ACC112 (cell line): ENCODE measurements around the gene ELP2.
A peak's percentile ranks its signal among the peaks of the same experiment; 100 is the strongest.

ENCODE experiments used
- H2AFZ ChIP-seq: fragments of 200-600 bp; sonication (generic); one replicate; pipeline ENCODE4 v1.6.0; 2017; ENCODE audit warnings: antibody characterized with exemption, low read length; ENCODE audit not compliant: unreplicated experiment
- H3K27ac ChIP-seq: fragments of 200-600 bp; sonication (generic); 2 replicates; pipeline ENCODE4 v1.5.1; 2014; ENCODE audit warnings: low read depth, mild to moderate bottlenecking, antibody characterized with exemption, low read length, moderate library complexity
- H3K27me3 ChIP-seq: fragments of 200-600 bp; sonication (generic); 2 replicates; pipeline ENCODE4 v1.6.1; 2014; ENCODE audit warnings: mild to moderate bottlenecking, antibody characterized with exemption, low read length, moderate library complexity, mixed read lengths; ENCODE audit not compliant: insufficient read depth
- H3K36me3 ChIP-seq: fragments of 200-600 bp; sonication (generic); 2 replicates; pipeline ENCODE4 v1.6.1; 2016; ENCODE audit warnings: mild to moderate bottlenecking, antibody characterized with exemption, low read length, moderate library complexity, mixed read lengths; ENCODE audit not compliant: insufficient read depth
- H3K4me1 ChIP-seq: fragments of 200-600 bp; sonication (generic); one replicate; pipeline ENCODE4 v1.6.1; 2016; ENCODE audit warnings: low read length, mixed read lengths; ENCODE audit not compliant: insufficient read depth, unreplicated experiment, control insufficient read depth
- H3K4me3 ChIP-seq: fragments of 200-600 bp; sonication (generic); 2 replicates; pipeline ENCODE4 v1.5.1; 2014; ENCODE audit warnings: mild to moderate bottlenecking, low read depth, low read length
- H3K79me2 ChIP-seq: fragments of 200-600 bp; sonication (generic); one replicate; pipeline ENCODE4 v1.6.0; 2016; ENCODE audit warnings: low read length; ENCODE audit not compliant: control insufficient read depth, unreplicated experiment, insufficient read depth

Gene ELP2

DNA sequence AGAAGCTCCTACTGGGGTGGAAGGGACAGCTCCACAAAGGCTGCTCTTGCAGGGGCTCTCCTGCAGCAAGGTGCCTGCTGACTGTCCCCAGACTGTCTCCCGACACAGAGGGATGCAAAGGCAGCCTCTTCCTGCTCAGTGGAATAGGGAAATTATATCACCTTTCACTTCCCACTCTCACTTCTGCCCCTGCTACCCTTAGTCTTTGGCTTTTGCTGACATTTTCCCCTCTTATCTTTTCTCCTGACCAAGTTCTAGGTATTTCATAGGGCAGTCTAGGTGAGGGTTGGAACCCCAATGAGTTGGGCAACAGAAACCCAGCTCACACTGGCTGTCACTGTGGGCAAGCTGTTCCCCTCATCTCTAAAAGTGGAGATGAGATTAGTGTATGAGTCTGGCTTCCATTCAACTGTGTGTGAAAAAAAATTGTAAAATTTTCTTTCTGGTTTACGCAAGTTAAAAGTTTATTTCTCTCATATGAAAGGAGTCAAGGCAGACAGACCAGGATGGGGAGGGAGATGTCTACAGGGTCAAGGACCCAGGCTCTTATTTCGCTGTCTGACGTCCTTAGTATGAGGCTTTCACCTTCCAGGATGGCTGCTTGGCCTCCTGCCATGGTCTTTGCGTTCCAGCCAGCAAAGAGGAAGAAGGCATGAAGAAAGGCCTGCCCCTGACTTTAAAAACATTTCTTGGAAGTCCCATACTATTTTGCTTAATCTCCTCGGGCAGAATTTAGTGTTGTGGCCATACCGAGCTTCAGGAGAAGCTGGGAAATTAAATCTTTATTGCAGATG is 50.1 kb downstream of the ELP2 start:
- Histone ChIP-seq H3K4me3 (no peak overlapping the region), H3K27ac (peak overlapping the region; percentile 38), H3K4me1 (peaks cover 11% of the 10 kb centered on the region), H3K36me3 (peaks cover 10% of the 10 kb centered on the region; the same call in 1 of the 2 replicates), H3K27me3 (no peaks in the 10 kb centered on the region), H2AFZ (peak overlapping the region; percentile 27), H3K79me2 (no peaks in the 10 kb centered on the region)

DNA sequence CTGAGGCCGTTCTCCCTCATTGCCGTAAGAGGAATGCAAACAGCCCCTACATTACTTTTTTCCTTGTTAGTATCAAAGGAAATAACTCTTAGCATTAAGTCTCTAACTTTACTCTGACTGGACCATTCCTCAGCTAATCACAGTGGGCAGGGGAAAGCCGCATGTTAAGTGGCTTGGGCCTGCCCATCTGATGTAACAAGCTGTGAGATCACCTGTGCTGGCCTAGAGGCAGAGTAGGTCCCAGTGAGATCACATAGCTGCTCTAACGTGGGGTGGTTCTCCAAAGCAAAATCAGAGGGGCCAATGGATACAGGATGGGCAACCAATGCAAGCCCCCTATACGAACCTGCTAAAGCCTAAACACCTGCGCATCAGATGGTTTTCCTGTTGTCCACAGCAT is 51.7 kb downstream of the ELP2 start:
- Histone ChIP-seq H2AFZ (no peak overlapping the region), H3K36me3 (peaks cover 7% of the 10 kb centered on the region; the same call in 1 of the 2 replicates), H3K27ac (no peak overlapping the region), H3K79me2 (no peaks in the 10 kb centered on the region), H3K4me3 (no peak overlapping the region), H3K27me3 (no peaks in the 10 kb centered on the region), H3K4me1 (peaks cover 11% of the 10 kb centered on the region)

DNA sequence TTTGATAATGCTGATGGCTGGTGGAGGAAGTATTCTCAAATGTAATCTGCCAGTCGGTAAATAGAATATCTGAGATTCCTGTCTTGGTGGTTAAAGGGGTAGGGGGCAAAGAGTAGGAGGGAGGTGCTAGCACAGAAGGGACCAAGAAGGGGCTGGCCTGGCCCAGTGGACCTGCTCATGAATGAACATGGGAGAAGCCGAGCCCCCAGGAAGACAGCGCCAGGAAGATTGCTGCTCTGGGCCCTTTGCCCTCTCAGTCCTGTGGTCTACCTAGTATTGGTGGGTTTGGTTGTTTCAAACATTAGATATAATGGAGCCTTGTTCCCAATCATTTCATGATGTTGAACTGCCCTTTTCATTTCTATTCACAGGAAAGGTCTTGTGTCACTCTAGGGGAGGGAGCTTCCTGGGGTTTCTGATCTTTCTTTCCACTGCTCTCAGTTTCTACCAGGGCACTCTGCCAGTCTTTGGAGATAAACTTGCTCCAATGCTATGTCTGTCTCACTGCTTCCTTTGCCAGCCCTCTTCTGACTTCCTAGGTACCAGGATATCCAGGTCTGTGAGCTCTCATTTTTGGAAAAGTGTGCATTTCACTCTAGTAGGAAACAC is 52.3 kb downstream of the ELP2 start:
- no peak overlapping the region for H2AFZ ChIP-seq
- H3K27ac ChIP-seq = no peak overlapping the region
- H3K4me1 ChIP-seq = peaks cover 11% of the 10 kb centered on the region
- H3K4me3 ChIP-seq = no peak overlapping the region
- no peaks in the 10 kb centered on the region for H3K27me3 ChIP-seq
- peaks cover 1% of the 10 kb centered on the region; the same call in 1 of the 2 replicates for H3K36me3 ChIP-seq
- no peaks in the 10 kb centered on the region for H3K79me2 ChIP-seq

DNA sequence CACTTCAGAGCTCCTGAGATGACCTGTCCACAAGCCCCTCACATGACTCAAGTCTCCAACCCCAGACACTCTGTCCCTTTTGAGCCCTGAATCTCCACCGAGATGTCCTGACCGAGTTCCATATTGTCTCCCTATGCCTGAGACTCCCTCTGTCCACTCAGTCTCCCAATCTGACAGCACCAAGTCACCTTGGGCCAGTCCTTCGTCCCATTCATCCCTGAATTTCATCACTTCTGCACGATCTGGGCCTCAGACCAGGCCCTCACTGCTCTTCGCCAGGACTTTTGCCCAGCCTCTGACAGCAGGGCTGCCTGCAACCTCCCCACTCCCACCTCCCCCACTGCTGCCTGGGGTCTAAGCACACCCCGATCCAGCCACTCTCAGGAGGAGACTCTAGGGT is 53.3 kb downstream of the ELP2 start:
- Histone ChIP-seq H2AFZ (no peak overlapping the region), H3K4me3 (no peak overlapping the region), H3K79me2 (no peaks in the 10 kb centered on the region), H3K27ac (no peak overlapping the region), H3K4me1 (peaks cover 11% of the 10 kb centered on the region), H3K36me3 (no peaks in the 10 kb centered on the region), H3K27me3 (no peaks in the 10 kb centered on the region)

DNA sequence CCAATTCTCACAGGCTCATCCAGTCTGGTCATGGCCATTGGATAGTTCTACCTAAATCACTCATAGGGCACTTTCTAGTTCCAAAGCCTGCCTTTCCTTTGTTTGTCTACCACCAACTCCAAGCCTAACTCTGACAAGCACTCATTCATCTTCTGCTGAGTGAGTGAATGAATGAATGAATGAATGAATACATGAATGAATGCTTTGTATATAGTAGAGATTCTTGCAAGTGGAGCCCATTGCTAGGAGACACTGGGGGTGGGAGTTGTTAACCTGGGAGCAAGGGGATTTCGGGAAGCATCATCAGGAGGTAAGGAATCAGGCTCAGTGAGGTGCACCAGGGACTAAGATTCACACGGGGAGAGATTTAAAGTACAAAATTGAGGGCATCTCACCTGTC is 54.3 kb downstream of the ELP2 start:
- H3K27me3 ChIP-seq = no peaks in the 10 kb centered on the region
- H2AFZ ChIP-seq = no peak overlapping the region
- no peaks in the 10 kb centered on the region for H3K36me3 ChIP-seq
- H3K79me2 ChIP-seq = no peaks in the 10 kb centered on the region
- H3K4me3 ChIP-seq = no peak overlapping the region
- H3K4me1 ChIP-seq = peaks cover 14% of the 10 kb centered on the region
- no peak overlapping the region for H3K27ac ChIP-seq

DNA sequence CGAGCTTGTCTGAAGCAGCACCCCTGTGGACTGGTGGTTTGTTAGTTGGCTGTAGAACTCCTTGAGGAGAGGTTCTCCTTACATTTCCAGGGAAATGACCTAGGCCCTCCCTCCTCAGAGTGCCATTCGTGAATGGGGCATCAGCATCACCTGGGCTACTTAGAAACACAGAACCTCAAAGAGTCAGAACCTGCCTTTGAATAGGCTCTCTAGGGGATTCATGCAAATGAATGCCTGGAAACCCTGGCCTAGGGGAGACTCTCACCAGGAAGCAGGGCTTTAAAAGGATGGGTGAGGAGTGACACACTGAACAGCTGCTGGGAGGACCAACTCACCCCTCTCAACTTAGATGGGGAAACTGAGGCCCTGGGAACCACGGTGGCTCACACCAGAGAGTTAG is 55.5 kb downstream of the ELP2 start:
- peaks cover 11% of the 10 kb centered on the region for H3K4me1 ChIP-seq
- H2AFZ ChIP-seq = no peak overlapping the region
- H3K79me2 ChIP-seq = peaks cover 5% of the 10 kb centered on the region
- H3K27ac ChIP-seq = no peak overlapping the region
- no peak overlapping the region for H3K4me3 ChIP-seq
- H3K27me3 ChIP-seq = no peaks in the 10 kb centered on the region
- no peaks in the 10 kb centered on the region for H3K36me3 ChIP-seq

DNA sequence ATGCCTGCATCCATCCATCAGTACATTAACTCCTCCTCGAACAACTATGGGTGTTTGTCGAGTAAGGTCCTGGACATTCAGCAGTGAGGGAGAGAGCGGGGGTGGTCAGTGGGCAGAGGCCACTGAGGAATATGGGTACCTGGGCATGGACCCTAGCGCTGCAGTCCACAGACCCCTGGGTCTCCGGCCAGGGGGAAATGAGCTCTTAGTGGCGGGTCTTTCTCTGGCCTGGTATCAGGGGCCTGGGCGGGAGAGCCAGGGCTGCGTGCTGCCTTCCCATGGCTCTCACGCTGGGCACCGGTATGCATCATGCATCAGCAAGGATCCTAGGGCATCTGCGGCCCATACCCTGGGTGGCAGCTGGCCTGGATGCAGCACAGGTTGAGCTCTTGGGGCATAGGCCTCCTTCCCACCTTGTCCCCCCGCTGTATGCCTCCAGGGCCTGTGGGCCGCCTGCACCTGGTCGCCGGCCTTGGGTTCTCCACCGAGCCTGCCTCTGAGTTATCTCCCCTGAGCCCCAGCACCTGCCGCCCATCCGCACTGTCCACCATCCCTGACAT is 56.3 kb downstream of the ELP2 start:
- H3K4me1 ChIP-seq = peaks cover 8% of the 10 kb centered on the region
- H2AFZ ChIP-seq = no peak overlapping the region
- peak overlapping the region; percentile 99; the same call in 1 of the 2 replicates for H3K4me3 ChIP-seq
- peaks cover 5% of the 10 kb centered on the region for H3K79me2 ChIP-seq
- no peaks in the 10 kb centered on the region for H3K36me3 ChIP-seq
- H3K27ac ChIP-seq = no peak overlapping the region
- H3K27me3 ChIP-seq = no peaks in the 10 kb centered on the region

DNA sequence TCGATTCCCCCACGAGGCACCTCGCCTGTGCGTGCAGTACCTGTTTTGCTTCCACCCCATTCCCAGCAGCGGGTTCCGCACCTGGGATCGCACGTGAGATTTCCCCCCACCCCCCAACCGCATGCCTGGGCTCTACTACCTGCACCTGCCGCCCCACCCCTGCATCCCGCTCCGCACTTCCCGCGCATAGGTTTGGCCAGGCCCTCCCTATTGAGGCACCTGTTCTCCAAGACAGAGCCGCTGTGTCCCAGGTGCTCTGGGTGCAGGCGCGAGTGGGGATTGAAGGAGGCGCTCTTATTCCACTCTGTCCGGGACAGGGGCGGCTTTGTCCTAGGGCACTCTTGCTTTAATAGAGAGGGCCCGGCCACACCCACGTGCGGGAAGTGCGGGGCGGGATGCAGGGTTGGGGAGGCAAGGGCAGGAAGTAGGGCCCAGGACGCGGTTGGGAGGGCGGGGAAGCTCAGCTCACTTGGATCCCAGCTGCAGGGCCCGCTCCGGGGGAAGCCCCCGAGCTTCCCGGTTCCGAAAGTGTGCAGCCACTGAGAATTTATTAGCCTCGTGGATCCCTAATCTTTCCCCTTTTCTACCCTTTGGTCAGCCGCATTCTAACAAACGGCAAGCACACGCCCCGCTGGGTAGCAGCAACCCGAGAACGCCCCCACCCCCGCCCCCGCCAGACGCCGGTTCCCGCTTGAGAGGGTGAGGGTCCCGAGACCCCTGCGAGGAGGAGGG is 56.9 kb downstream of the ELP2 start:
- Histone ChIP-seq H2AFZ (peak overlapping the region; percentile 100), H3K4me3 (peak overlapping the region; percentile 99), H3K27me3 (no peaks in the 10 kb centered on the region), H3K79me2 (peaks cover 5% of the 10 kb centered on the region), H3K27ac (no peak overlapping the region), H3K36me3 (no peaks in the 10 kb centered on the region), H3K4me1 (peaks cover 8% of the 10 kb centered on the region)

DNA sequence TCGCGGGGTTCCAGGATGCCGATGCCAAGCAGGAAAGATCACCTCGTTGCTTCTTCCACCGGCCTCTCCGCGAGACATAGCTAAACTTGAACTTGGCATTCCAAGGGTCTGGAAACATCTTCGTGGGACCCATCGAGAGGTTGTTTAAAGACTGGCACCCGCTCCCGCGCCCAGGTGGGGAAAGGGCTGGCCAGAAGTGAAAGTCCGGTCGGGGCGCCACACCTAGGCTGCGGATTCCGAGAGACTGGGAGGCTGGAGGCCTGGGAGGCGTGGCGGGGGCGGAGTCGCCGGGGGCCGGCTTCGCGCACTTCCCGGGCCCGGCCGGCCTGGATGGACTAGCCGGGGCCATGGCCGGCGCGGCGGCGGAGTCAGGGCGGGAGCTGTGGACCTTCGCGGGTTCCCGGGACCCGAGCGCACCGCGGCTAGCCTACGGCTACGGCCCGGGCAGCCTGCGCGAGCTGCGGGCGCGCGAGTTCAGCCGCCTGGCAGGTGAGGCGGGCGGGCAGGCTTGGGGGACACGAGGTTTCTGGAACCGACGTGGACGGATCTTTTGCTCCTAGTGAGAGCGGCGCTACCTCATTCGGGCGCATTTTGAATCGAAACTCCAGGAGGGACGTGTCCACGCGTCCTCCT is 57.6 kb downstream of the ELP2 start, which contains the start of gene MOCOS:
Gene MOCOS, plus strand, starts transcription at position 305 of the 633 bp plus-strand sequence. Its CDS starts 43 bp downstream, at position 348.
- peak within 1 kb of the TSS; percentile 99 for H3K4me3 ChIP-seq
- H3K27ac ChIP-seq = peak within 1 kb of the TSS; percentile 36; the same call in 1 of the 2 replicates
- H3K27me3 ChIP-seq = no peaks in the 10 kb centered on the region
- peaks cover 5% of the 10 kb centered on the region for H3K79me2 ChIP-seq
- H3K36me3 ChIP-seq = no peaks in the 10 kb centered on the region
- H2AFZ ChIP-seq = peak within 1 kb of the TSS; percentile 100
- peaks cover 8% of the 10 kb centered on the region for H3K4me1 ChIP-seq
